Mucosa of descending colon (tissue), 3 donors: Measurements from ENCODE around the gene WDR87. TPM values are rescaled to one million over a fixed set of nuclear protein-coding genes. Genes with fewer than 3 reads are reported as not detected.

Source experiments
- ATAC-seq: fragments of 200-7000 bp; cut with Tn5 transposase; one replicate; pipeline ENCODE4 v1.9.1; 2020; ENCODE audit warnings: mild to moderate bottlenecking, moderate library complexity
- DNase-seq, 3 donors: peaks; one replicate each; pipeline ENCODE4 v3.0.0-alpha.2; 2020
- H3K36me3 ChIP-seq: fragments of 200-600 bp; one replicate; pipeline ENCODE4 v1.8.0; 2021; ENCODE audit warnings: low read depth, mild to moderate bottlenecking
- H3K4me1 ChIP-seq: fragments of 200-600 bp; one replicate; pipeline ENCODE4 v1.8.0; 2021; ENCODE audit warnings: low read depth, mild to moderate bottlenecking
- H3K4me3 ChIP-seq: fragments of 200-600 bp; one replicate; pipeline ENCODE4 v1.8.0; 2021; ENCODE audit warnings: mild to moderate bottlenecking
- H3K9me3 ChIP-seq: fragments of 200-600 bp; one replicate; pipeline ENCODE4 v1.8.0; 2021; ENCODE audit warnings: mild to moderate bottlenecking
- CTCF ChIP-seq: fragments of 200-600 bp; IDR thresholded peaks from one replicate; pipeline ENCODE4 v1.8.0; 2022; ENCODE audit warnings: antibody characterized with exemption, mild to moderate bottlenecking
- intact Hi-C, 2 donors: fragments of 100-400 bp; cut with DNase I in 1 of 2; cut with micrococcal nuclease in 1 of 2; formaldehyde crosslinking; loops; one replicate each; pipeline versions ENCODE4 v1.11.0 to v1.11.1; 2022; cut with DNase I, micrococcal nuclease
- total RNA-seq, 3 donors: library from RNA; stranded (reverse); fragmentation: NEBNext Ultra II Directional in 2 of 3; extraction: Animal tissue kit (Norgen Biotek cat#: 25700) in 2 of 3; gene quantifications; one replicate each; pipeline versions ENCODE4 v1.2.1 to v1.2.4, GENCODE V29; 2021 to 2023
- donor health status: DM: no; HTN: no; CAD: no; lungs with moderate emphysema.
- donor health status: DM: no; HTN: no; CAD: no.
- donor health status: DM: no; HTN: yes; CAD: no.

Gene WDR87
- total RNA-seq, 3 donors from 2014 or later = not detected

- no peaks in the 10 kb centered on the region for H3K9me3 ChIP-seq
- H3K36me3 ChIP-seq = no peaks in the 10 kb centered on the region
- ATAC-seq (peak; percentile 82), DNase-seq (peak in 2 of 3 donors; percentile 58 to 79)
- peaks cover 71% of the 10 kb centered on the region for H3K4me1 ChIP-seq
- no peak for TF ChIP-seq CTCF
- no peak overlapping the region for H3K4me3 ChIP-seq
- intact Hi-C loops = no loop called here
Measured at GRCh38 chr19:37943480-37943879, 37.1 kb upstream of the WDR87 start.

DNA sequence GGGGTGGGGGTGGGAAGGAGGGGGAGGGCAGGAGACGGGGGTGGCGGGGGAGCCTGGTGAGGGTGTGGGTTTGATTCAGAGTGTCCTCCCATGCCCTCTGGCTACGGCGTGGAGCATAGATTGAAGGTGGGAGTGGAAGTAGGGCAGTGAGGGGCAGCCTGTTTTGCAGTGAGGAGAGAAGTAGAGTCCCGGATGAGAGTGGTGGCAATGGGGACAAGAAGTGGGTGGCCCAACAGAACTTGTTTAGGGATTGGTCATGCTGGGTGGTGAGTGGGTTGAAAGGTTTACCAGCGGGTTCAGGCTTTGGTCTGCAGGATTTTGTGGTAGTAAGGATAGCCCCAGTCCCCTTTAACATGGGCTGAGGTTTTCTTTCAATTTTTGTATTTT lies 36.1 kb upstream of the WDR87 start:
- no peak overlapping the region for H3K4me3 ChIP-seq
- ATAC-seq (no peak), DNase-seq (no peak)
- no peak for TF ChIP-seq CTCF
- intact Hi-C loops = no loop called here
- peaks cover 79% of the 10 kb centered on the region for H3K4me1 ChIP-seq
- H3K9me3 ChIP-seq = no peaks in the 10 kb centered on the region
- H3K36me3 ChIP-seq = no peaks in the 10 kb centered on the region

DNA sequence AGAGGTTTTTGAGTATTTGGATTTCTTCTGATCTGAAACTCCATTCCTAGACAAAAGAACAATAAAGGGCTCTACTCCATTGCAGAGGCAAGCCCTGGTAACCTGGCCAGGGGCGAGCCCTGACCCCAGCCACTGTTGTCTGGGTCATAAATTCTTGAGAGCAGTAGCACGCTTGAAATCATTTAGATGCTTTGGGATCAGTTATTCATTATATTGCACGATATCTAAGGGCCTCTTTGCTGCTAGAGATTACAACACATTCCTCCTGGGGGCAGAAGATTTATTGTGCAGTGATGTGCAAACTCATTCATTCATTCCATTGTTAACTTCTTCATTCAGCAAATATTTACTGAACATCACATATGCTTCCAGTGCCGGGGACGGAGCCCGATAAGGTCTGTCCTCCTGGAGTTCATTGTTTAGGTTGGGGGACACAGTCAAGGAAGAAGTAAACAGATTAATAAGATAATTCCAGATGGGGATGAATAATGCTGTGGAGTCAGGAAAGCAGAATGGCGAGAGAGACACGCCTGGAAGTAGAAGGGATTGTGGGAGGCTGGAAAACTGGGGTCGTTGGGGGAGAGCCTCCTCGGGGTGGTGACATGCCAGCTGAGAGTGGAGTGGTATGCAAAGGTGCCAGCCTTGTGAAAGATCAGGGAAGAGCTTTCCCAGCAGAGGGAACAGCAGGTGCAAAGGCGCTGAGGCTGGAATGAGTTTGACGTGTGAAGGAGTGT lies 35.6 kb upstream of the WDR87 start:
- H3K36me3 ChIP-seq = no peaks in the 10 kb centered on the region
- DNase-seq (no peak), ATAC-seq (peak; percentile 45)
- no peaks in the 10 kb centered on the region for H3K9me3 ChIP-seq
- no peak for TF ChIP-seq CTCF
- H3K4me3 ChIP-seq = no peak overlapping the region
- intact Hi-C loops = no loop called here
- peaks cover 83% of the 10 kb centered on the region for H3K4me1 ChIP-seq

DNA sequence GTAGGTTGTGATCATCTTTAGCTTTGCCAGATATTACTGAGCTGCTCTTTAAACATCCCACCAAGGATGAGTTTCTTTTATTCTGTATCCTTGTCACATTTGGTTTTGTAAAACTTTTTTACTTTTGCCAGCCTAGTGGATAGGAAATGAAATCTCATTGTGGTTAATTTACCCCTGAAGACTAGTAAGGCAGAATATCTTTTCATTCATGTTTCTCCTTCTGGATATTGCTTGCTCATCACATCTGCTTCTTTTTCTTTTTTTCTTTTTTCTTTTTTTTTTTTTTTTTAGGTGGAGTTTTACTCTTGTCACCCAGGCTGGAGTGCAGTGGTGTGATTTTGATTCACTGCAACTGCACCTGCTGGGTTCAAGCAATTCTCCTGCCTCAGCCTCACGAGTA lies 32.0 kb upstream of the WDR87 start:
- Histone ChIP-seq H3K4me3 (no peak overlapping the region), H3K4me1 (peaks cover 75% of the 10 kb centered on the region), H3K9me3 (peaks cover 2% of the 10 kb centered on the region), H3K36me3 (no peaks in the 10 kb centered on the region)
- DNase-seq = no peak
- ATAC-seq = no peak
- intact Hi-C loops = no loop called here
- TF ChIP-seq CTCF = no peak

- no peak for ATAC-seq
- no peaks in the 10 kb centered on the region for H3K36me3 ChIP-seq
- DNase-seq = no peak
- no peak for TF ChIP-seq CTCF
- H3K9me3 ChIP-seq = peaks cover 2% of the 10 kb centered on the region
- intact Hi-C loops = no loop called here
- no peak overlapping the region for H3K4me3 ChIP-seq
- peaks cover 64% of the 10 kb centered on the region for H3K4me1 ChIP-seq
Measured at GRCh38 chr19:37936886-37937285, 30.5 kb upstream of the WDR87 start.
